Measurements from ENCODE around the gene DOCK3.
"Not testable (repeated sequence)": the region's sequence is repeated elsewhere in the genome, so short reads cannot be mapped to it uniquely, and the experiment has no call there.

The DOCK3 gene

GRCh38 chr3:51057121-51057520 lies 382.4 kb downstream of the DOCK3 start:
- H3K27ac Mint-ChIP-seq, result no peak overlapping the region
- H3K36me3 Mint-ChIP-seq, result no peaks in the 10 kb centered on the region
- H3K4me3 Mint-ChIP-seq, result no peak overlapping the region
- no peaks in the 10 kb centered on the region for H3K9me3 Mint-ChIP-seq
- ATAC-seq, result no peak
- H3K4me1 Mint-ChIP-seq, result no peaks in the 10 kb centered on the region
- peaks cover 31% of the 10 kb centered on the region for H3K27me3 Mint-ChIP-seq

DNA sequence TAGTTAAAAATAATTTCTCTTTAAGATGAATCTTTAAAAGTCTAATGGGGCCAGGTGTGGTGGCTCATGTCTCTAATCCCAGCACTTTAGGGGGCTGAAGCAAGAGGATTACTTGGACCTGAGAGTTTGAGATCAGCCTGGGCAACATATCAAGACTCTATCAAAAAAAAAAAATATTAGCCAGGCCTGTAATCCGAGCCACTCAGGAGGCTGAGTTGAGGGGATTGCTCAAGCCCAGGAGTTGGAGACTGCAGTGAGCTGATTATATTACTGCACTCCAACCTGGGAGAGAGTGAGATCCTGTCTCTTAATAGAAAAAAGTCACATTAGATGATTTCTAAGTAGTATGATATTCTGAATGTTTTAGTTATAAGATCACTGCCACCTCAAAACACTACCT lies 388.3 kb downstream of the DOCK3 start:
- Mint-ChIP-seq H3K4me1 (no peaks in the 10 kb centered on the region), H3K36me3 (no peaks in the 10 kb centered on the region), H3K4me3 (no peak overlapping the region), H3K27ac (no peak overlapping the region), H3K27me3 (peaks cover 26% of the 10 kb centered on the region), H3K9me3 (no peaks in the 10 kb centered on the region)
- no peak for ATAC-seq

GRCh38 chr3:51075221-51075775 lies 400.6 kb downstream of the DOCK3 start:
- Mint-ChIP-seq H3K27me3 (no peaks in the 10 kb centered on the region), H3K9me3 (no peaks in the 10 kb centered on the region), H3K36me3 (no peaks in the 10 kb centered on the region), H3K27ac (no peak overlapping the region), H3K4me3 (no peak overlapping the region), H3K4me1 (no peaks in the 10 kb centered on the region)
- no peak for ATAC-seq

- peaks cover 4% of the 10 kb centered on the region for H3K36me3 Mint-ChIP-seq
- no peaks in the 10 kb centered on the region for H3K27me3 Mint-ChIP-seq
- H3K9me3 Mint-ChIP-seq, result peaks cover 29% of the 10 kb centered on the region
- no peak for ATAC-seq
- no peak overlapping the region for H3K27ac Mint-ChIP-seq
- no peaks in the 10 kb centered on the region for H3K4me1 Mint-ChIP-seq
- no peak overlapping the region for H3K4me3 Mint-ChIP-seq
Measured at GRCh38 chr3:51082363-51082762, 407.6 kb downstream of the DOCK3 start.

DNA sequence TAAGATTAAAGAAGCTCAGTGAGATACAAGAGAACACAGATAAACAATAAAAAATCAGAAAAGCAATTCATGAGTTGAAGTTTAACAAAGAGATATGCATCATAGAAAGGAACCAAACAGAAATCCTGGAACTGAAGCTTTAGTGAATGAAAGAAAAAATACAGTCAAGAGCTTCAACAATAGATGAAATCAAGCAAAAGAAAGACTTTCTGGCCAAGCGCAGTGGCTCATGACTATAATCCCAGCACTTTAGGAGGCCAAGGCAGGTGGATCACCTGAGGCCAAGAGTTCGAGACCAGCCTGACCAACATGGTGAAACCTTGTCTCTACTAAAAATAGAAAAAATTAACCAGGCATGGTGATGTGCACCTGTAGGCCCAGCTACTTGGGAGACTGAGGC lies 408.8 kb downstream of the DOCK3 start:
- Mint-ChIP-seq H3K4me1 (no peaks in the 10 kb centered on the region), H3K9me3 (peaks cover 29% of the 10 kb centered on the region), H3K36me3 (peaks cover 4% of the 10 kb centered on the region), H3K27ac (no peak overlapping the region), H3K4me3 (no peak overlapping the region), H3K27me3 (no peaks in the 10 kb centered on the region)
- ATAC-seq, result no peak

DNA sequence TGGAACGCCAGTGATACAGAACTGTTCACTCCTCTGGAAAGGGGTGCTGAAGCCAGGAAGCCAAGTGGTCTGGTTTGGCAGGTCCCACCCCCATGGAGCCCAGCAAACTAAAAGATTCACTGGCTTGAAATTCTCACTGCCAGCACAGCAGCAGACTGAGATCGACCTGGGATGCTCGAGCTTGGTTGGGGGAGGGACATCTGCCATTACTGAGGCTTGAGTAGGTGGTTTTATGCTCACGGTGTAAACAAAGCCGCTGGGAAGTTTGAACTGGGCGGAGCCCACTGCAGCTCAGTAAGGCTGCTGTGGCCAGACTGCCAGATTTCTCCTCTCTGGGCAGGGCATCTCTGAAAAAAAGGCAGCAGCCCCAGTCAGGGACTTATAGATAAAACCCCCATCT lies 417.4 kb downstream of the DOCK3 start:
- not testable (repeated sequence) for H3K27ac Mint-ChIP-seq, H3K36me3 Mint-ChIP-seq, ATAC-seq, H3K9me3 Mint-ChIP-seq, H3K4me1 Mint-ChIP-seq, H3K4me3 Mint-ChIP-seq
- H3K27me3 Mint-ChIP-seq, result peaks cover 14% of the 10 kb centered on the region

DNA sequence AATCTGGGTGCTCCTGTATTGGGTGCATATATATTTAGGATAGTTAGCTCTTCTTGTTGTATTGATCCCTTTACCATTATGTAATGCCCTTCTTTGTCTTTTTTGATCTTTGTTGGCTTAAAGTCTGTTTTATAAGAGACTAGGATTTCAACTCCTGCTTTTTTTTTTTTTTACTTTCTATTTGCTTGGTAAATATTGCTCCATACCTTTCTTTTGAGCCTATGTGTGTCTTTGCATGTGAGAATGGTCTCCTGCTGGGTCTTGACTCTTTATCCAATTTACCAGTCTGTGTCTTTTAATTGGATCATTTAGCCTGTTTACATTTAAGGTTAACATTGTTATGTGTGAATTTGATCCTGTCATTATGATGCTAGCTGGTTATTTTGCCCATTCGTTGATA lies 420.1 kb downstream of the DOCK3 start:
- not testable (repeated sequence) for ATAC-seq, H3K27ac Mint-ChIP-seq, H3K36me3 Mint-ChIP-seq, H3K4me1 Mint-ChIP-seq, H3K9me3 Mint-ChIP-seq, H3K4me3 Mint-ChIP-seq
- peaks cover 14% of the 10 kb centered on the region for H3K27me3 Mint-ChIP-seq

GRCh38 chr3:51099794-51100535 lies 425.2 kb downstream of the DOCK3 start:
- no peak overlapping the region for H3K4me3 Mint-ChIP-seq
- H3K4me1 Mint-ChIP-seq, result no peaks in the 10 kb centered on the region
- no peak overlapping the region for H3K27ac Mint-ChIP-seq
- no peak for ATAC-seq
- no peaks in the 10 kb centered on the region for H3K36me3 Mint-ChIP-seq
- H3K27me3 Mint-ChIP-seq, result peaks cover 29% of the 10 kb centered on the region
- peaks cover 8% of the 10 kb centered on the region for H3K9me3 Mint-ChIP-seq

GRCh38 chr3:51100536-51100851 lies 425.8 kb downstream of the DOCK3 start:
- H3K4me3 Mint-ChIP-seq, result no peak overlapping the region
- no peak for ATAC-seq
- H3K27me3 Mint-ChIP-seq, result peaks cover 33% of the 10 kb centered on the region
- no peak overlapping the region for H3K27ac Mint-ChIP-seq
- no peaks in the 10 kb centered on the region for H3K4me1 Mint-ChIP-seq
- no peaks in the 10 kb centered on the region for H3K36me3 Mint-ChIP-seq
- peaks cover 6% of the 10 kb centered on the region for H3K9me3 Mint-ChIP-seq

DNA sequence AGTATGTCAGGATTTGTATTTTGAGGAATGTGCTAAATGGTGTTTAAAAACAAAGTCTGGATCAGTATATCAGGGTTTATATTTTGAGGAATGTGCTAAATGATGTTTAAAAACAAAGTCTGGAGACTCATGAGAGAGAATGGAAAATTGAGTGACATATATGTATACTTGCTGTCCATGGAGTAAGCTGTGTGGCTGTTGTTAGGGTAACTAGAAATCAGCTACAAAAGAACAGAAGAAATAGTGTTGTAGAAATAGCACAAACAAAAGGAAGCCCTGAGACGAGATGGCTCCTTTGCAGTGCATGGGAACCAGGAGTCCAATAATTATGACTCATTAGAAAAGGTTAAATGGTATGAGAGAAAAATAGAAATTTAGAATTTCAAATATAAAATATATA lies 427.7 kb downstream of the DOCK3 start:
- Mint-ChIP-seq H3K36me3 (no peaks in the 10 kb centered on the region), H3K27me3 (peaks cover 37% of the 10 kb centered on the region), H3K9me3 (peaks cover 5% of the 10 kb centered on the region)

DNA sequence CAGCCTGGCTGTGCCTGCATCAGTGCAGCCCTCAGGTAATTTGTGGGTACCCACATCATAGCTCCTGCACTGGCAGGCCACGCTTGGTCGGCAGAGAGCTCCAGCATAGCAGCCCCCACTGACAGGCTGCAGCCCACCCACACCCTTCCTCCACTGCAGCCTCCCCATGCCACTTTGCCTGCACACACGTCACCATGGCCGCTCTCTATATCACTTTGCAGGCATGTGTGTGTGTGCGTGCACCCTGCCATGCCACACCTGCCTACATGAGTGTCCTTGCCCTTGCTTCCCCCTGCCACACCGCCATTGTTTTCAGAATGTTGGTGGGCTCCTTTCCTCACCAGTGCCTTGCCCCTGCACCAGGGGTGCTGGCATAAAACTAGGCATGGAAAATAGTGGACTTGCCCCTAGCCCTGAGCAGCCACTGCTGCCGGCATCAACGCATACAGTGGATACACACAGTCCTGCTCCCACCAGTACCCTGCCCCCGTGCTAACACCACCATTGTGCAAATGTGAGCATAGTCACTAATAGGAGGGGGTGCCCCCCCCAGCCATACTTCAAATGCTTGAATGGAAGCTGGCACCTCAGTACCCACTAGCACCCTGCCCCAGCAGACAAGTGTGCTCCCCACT lies 431.6 kb downstream of the DOCK3 start:
- ATAC-seq, result no peak
- Mint-ChIP-seq H3K4me1 (no peaks in the 10 kb centered on the region), H3K9me3 (peaks cover 17% of the 10 kb centered on the region), H3K36me3 (peaks cover 5% of the 10 kb centered on the region), H3K27me3 (peaks cover 48% of the 10 kb centered on the region), H3K4me3 (no peak overlapping the region), H3K27ac (no peak overlapping the region)

More for the DNA sequence above, 427.7 kb downstream of the DOCK3 start:
- no peak overlapping the region for H3K27ac Mint-ChIP-seq
- H3K4me3 Mint-ChIP-seq, result no peak overlapping the region
- ATAC-seq, result no peak
- no peaks in the 10 kb centered on the region for H3K4me1 Mint-ChIP-seq

DNA sequence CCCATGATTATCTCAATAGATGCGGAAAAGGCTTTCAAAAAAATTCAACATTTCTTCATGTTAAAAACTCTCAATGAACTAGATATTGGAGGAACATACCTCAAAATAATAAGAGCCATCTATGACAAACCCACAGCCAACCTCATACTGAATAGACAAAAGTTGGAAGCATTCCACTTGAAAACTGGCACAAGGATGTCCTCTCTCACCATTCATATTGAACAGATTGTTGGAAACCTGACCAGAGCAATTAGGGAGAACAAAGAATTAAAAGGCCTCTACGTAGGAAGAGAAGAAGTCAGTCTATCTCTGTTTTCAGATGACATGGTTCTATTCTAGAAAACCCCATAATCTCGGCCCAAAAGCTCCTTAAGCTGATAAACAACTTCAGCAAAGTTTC lies 435.9 kb downstream of the DOCK3 start:
- Mint-ChIP-seq H3K27me3 (peaks cover 30% of the 10 kb centered on the region), H3K4me3 (no peak overlapping the region), H3K4me1 (no peaks in the 10 kb centered on the region), H3K27ac (no peak overlapping the region), H3K9me3 (peaks cover 21% of the 10 kb centered on the region), H3K36me3 (peaks cover 5% of the 10 kb centered on the region)
- ATAC-seq, result no peak

- Mint-ChIP-seq H3K9me3 (peaks cover 14% of the 10 kb centered on the region), H3K27me3 (peaks cover 15% of the 10 kb centered on the region), H3K27ac (no peak overlapping the region), H3K4me3 (no peak overlapping the region), H3K36me3 (no peaks in the 10 kb centered on the region), H3K4me1 (no peaks in the 10 kb centered on the region)
- no peak for ATAC-seq
Measured at GRCh38 chr3:51122944-51123343, 448.2 kb downstream of the DOCK3 start.

- Mint-ChIP-seq H3K36me3 (no peaks in the 10 kb centered on the region), H3K27ac (no peak overlapping the region), H3K4me3 (no peak overlapping the region)
Measured at GRCh38 chr3:51123531-51123930, 448.8 kb downstream of the DOCK3 start.

DNA sequence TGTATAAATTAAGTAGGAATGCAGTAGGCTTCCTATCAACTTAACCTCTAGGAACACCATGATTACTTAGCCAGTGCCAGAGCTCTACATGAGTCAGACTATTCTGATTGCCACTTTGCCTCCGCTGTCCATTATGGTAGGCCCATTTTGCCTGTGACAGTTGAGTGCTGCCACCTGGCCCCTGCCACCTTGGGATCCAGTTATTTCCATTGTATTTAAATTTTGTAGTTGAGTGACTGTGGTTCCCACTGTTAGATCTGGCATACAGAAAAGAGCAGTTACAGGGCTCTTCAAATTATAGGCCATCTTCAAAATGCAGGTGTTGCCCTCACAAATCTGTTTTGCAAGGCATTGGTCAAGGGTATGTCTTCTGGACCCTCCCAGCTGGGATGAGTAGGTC lies 456.9 kb downstream of the DOCK3 start:
- not testable (repeated sequence) for H3K4me1 Mint-ChIP-seq, H3K36me3 Mint-ChIP-seq, ATAC-seq, H3K9me3 Mint-ChIP-seq, H3K27me3 Mint-ChIP-seq, H3K4me3 Mint-ChIP-seq, H3K27ac Mint-ChIP-seq

More at GRCh38 chr3:51123531-51123930, 448.8 kb downstream of the DOCK3 start:
- no peaks in the 10 kb centered on the region for H3K4me1 Mint-ChIP-seq
- peaks cover 15% of the 10 kb centered on the region for H3K27me3 Mint-ChIP-seq
- peaks cover 14% of the 10 kb centered on the region for H3K9me3 Mint-ChIP-seq
- no peak for ATAC-seq

GRCh38 chr3:51137715-51138114 lies 463.0 kb downstream of the DOCK3 start:
- peaks cover 3% of the 10 kb centered on the region for H3K9me3 Mint-ChIP-seq
- no peak for ATAC-seq
- H3K4me3 Mint-ChIP-seq, result no peak overlapping the region
- no peaks in the 10 kb centered on the region for H3K36me3 Mint-ChIP-seq
- H3K27me3 Mint-ChIP-seq, result no peaks in the 10 kb centered on the region
- H3K4me1 Mint-ChIP-seq, result no peaks in the 10 kb centered on the region
- no peak overlapping the region for H3K27ac Mint-ChIP-seq

Data from stimulated activated memory B cell treated with anti-CD40 and anti-IgM and Interleukin-4, amounts not matched to agents 10 μg/mL and 1 μg/mL and 100 μg/mL, for 72 hours (primary cell).